ENCODE data around the gene ZSWIM1. TPM values are rescaled to one million over a fixed set of nuclear protein-coding genes. Genes with fewer than 3 reads are reported as not detected.

The ZSWIM1 gene
- total and polyA plus RNA-seq, 2 of the 13 experiments (the other 11 are each of a cell fraction or from before 2014, with no cell fraction given) = 9.5 to 11.7 TPM

GRCh38 chr20:45909817-45910669 is 29.0 kb downstream of the ZSWIM1 start (continued):
- TF ChIP-seq NFE2 (CRISPR knock-in tag; IDR thresholded peaks at IDR 0.05) = no peak
- TF ChIP-seq ZFP1 (CRISPR knock-in tag; IDR thresholded peaks at IDR 0.05) = no peak
- peak; percentile 85; the same call in 1 of the 2 replicates for TF ChIP-seq FOXO4 (CRISPR knock-in tag; conservative IDR thresholded peaks at IDR 0.05)
- no peak for TF ChIP-seq REL (CRISPR knock-in tag; conservative IDR thresholded peaks at IDR 0.05)
- no peak for TF ChIP-seq JDP2 (CRISPR knock-in tag; IDR thresholded peaks at IDR 0.05; ENCODE audit: borderline replicate concordance)
- TF ChIP-seq ZNF816 (CRISPR knock-in tag; IDR thresholded peaks at IDR 0.05; ENCODE audit: borderline replicate concordance) = no peak
- 0 out of 2 replicates have a peak, but pooled peaks have one; percentile 32 for TF ChIP-seq ZNF263 (CRISPR knock-in tag; IDR thresholded peaks at IDR 0.05)
- TF ChIP-seq ZNF720 (CRISPR knock-in tag; IDR thresholded peaks at IDR 0.05) = no peak

DNA sequence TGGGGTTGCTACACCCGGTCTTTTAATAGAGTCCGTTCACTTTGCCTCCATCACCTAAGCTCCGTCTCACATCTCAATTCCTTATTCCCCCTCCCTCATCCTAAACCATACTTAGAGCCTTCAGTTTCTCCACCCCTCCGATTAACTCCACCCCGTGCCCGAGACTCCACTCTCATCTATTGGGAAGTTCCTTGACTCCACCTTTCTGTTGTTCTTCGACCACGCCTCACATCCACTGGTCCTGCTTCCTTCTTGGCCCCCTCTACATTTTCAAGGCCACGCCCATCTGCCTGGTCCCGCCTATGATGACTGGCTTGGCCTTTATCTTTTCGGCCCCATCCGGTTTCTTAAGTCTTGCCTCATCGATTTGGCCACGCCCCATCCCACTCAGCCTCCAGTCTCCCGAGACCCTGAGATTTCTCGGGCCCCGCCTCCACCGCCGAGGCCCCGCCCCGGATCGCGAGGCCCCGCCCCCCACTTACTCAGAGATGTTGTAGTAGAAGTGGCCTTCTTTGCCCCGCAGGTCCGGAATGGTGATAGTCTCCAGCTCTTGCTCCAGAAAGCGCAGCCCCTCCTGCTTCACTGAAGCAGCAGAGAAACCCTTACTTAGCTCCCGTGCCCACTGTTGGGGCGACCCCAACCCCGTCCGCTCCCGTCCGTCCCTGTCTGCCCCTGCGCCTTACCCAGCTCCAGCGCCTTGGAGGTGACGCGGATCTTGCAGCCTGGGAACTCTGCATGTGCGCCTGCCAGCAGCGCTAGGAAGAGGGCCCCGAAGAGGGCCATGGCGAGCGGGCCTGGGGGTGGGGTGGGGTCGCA is 29.9 kb downstream of the ZSWIM1 start:
- DNase-seq (ENCODE audit: low spot score) (no peak), FAIRE-seq (no peak), ATAC-seq (no peak)
- no peak overlapping the region for H3K27ac ChIP-seq (ENCODE audit: extremely low read length, insufficient read depth, low read length)
- peak overlapping the region in 1 of 3 experiments; percentile 66; a peak in 1 of 6 replicates for H3K4me3 ChIP-seq (replicated peaks in 1 of 3; ENCODE audit: insufficient read depth in 1 of 3, low read depth in 2 of 3, low read length in 3 of 3)
- BruUV-seq (replicated peaks) = no TSS peak
- peaks cover 56% of the 10 kb centered on the region for H3K4me1 ChIP-seq (ENCODE audit: insufficient read depth, low read length)
- no peak overlapping the region for H3K9ac ChIP-seq (ENCODE audit: insufficient read depth, low read depth, low read length)
- CTCF ChIA-PET (ENCODE audit: low intra/inter-chr PET ratio, low total read pairs) = no interaction called here
- intact Hi-C loops (cut with micrococcal nuclease; ENCODE audit: unreplicated experiment) = no loop called here
- no peak overlapping the region for H2AFZ ChIP-seq (ENCODE audit: low read length)
- in situ Hi-C loops (cut with HindIII; ENCODE audit: extremely low pct_ligation_motif_present, low pct_unique_long_range_greater_than_20kb) = no loop called here
- POLR2A ChIA-PET = interaction anchor here (0.9 to 8.8 kb wide), 12 partner anchors 9 to 60 kb away, joined by 3 to 164 read pairs (median 18); partner anchors contain the start of genes ACOT8, CTSA, NEURL2 and PCIF1
- 79% methylated on average over 43 of the region's 43 CpGs for WGBS (ENCODE audit: low lambda C conversion rate)
- no peaks in the 10 kb centered on the region for H3K9me3 ChIP-seq (ENCODE audit: low read length)
- H3K79me2 ChIP-seq (ENCODE audit: insufficient read depth, low read length) = no peaks in the 10 kb centered on the region
- H3K27me3 ChIP-seq (ENCODE audit: control insufficient read depth in 1 of 2, insufficient read depth in 2 of 2, low read length in 2 of 2) = peaks cover 0 to under 1% of the 10 kb centered on the region in 2 experiments; a peak in 2 of 5 replicates
- no peaks in the 10 kb centered on the region for H3K36me3 ChIP-seq (replicated peaks in 1 of 2; ENCODE audit: control insufficient read depth in 1 of 2, insufficient read depth in 2 of 2, low read length in 2 of 2)
- peak overlapping the region; percentile 90 for H3K4me2 ChIP-seq (ENCODE audit: low read depth, low read length)
- H4K20me1 ChIP-seq (ENCODE audit: insufficient read depth, low read length) = no peaks in the 10 kb centered on the region
- TF ChIP-seq, protein P1, sequence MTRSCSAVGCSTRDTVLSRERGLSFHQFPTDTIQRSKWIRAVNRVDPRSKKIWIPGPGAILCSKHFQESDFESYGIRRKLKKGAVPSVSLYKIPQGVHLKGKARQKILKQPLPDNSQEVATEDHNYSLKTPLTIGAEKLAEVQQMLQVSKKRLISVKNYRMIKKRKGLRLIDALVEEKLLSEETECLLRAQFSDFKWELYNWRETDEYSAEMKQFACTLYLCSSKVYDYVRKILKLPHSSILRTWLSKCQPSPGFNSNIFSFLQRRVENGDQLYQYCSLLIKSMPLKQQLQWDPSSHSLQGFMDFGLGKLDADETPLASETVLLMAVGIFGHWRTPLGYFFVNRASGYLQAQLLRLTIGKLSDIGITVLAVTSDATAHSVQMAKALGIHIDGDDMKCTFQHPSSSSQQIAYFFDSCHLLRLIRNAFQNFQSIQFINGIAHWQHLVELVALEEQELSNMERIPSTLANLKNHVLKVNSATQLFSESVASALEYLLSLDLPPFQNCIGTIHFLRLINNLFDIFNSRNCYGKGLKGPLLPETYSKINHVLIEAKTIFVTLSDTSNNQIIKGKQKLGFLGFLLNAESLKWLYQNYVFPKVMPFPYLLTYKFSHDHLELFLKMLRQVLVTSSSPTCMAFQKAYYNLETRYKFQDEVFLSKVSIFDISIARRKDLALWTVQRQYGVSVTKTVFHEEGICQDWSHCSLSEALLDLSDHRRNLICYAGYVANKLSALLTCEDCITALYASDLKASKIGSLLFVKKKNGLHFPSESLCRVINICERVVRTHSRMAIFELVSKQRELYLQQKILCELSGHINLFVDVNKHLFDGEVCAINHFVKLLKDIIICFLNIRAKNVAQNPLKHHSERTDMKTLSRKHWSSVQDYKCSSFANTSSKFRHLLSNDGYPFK (CRISPR knock-in tag; IDR thresholded peaks at IDR 0.05; ENCODE audit: borderline replicate concordance) = no peak
- TF ChIP-seq RBAK (CRISPR knock-in tag; IDR thresholded peaks at IDR 0.05) = no peak
- TF ChIP-seq AKAP8 (CRISPR knock-in tag; IDR thresholded peaks at IDR 0.05) = 0 out of 2 replicates have a peak, but pooled peaks have one; percentile 45
- no peak for TF ChIP-seq JARID2 (CRISPR knock-in tag; IDR thresholded peaks at IDR 0.05; ENCODE audit: insufficient replicate concordance)
- TF ChIP-seq, protein P2, sequence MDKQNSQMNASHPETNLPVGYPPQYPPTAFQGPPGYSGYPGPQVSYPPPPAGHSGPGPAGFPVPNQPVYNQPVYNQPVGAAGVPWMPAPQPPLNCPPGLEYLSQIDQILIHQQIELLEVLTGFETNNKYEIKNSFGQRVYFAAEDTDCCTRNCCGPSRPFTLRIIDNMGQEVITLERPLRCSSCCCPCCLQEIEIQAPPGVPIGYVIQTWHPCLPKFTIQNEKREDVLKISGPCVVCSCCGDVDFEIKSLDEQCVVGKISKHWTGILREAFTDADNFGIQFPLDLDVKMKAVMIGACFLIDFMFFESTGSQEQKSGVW (CRISPR knock-in tag; IDR thresholded peaks at IDR 0.05; ENCODE audit: borderline replicate concordance) = no peak
- no peak for TF ChIP-seq ZNF761 (CRISPR knock-in tag; conservative IDR thresholded peaks at IDR 0.05)
- no peak for TF ChIP-seq ZNF720 (CRISPR knock-in tag; IDR thresholded peaks at IDR 0.05)
- peak; percentile 72; the same call in 1 of the 2 replicates for TF ChIP-seq ZBTB38 (CRISPR knock-in tag; IDR thresholded peaks at IDR 0.05)
- no peak for TF ChIP-seq ZNF383 (CRISPR knock-in tag; IDR thresholded peaks at IDR 0.05; ENCODE audit: borderline replicate concordance)
